Spleen (tissue), 11 donors: Measurements from ENCODE around the gene C11orf21. TPM values are rescaled to one million over a fixed set of nuclear protein-coding genes. Genes with fewer than 3 reads are reported as not detected.

ENCODE experiments used
- DNase-seq: peaks from one replicate; pipeline ENCODE4 v3.0.0-alpha.2; 2020
- H3K27ac ChIP-seq, 8 donors: fragments of 200-600 bp; sonication (generic) in 7 of 8; 1 replicate in 4 of 8; 2 replicates in 4 of 8; pipeline versions ENCODE4 v1.5.0 to v1.8.0; 2016 to 2021; ENCODE audit warnings: inconsistent platforms in 4 of 8, mild to moderate bottlenecking in 4 of 8, moderate library complexity in 1 of 8
- H3K27me3 ChIP-seq, 7 donors: fragments of 200-600 bp; sonication (generic) in 6 of 7; replicated peaks in 1 of 7; 1 replicate in 4 of 7; 2 replicates in 3 of 7; pipeline versions ENCODE4 v1.5.0 to v1.8.0; 2016 to 2021; ENCODE audit warnings: inconsistent platforms in 3 of 7, mild to moderate bottlenecking in 1 of 7
- H3K36me3 ChIP-seq, 6 donors: fragments of 200-600 bp; sonication (generic) in 5 of 6; 1 replicate in 4 of 6; 2 replicates in 2 of 6; pipeline versions ENCODE4 v1.5.0 to v1.8.0; 2016 to 2021; ENCODE audit warnings: inconsistent platforms in 2 of 6
- H3K4me1 ChIP-seq, 6 donors: fragments of 200-600 bp; sonication (generic) in 5 of 6; 1 replicate in 3 of 6; 2 replicates in 3 of 6; pipeline versions ENCODE4 v1.5.0 to v1.8.0; 2016 to 2021; ENCODE audit warnings: inconsistent platforms in 3 of 6
- H3K4me3 ChIP-seq, 8 donors: fragments of 200-600 bp; sonication (generic) in 7 of 8; 1 replicate in 4 of 8; 2 replicates in 4 of 8; pipeline versions ENCODE4 v1.5.0 to v1.8.0; 2016 to 2021; ENCODE audit warnings: inconsistent platforms in 4 of 8, mild to moderate bottlenecking in 4 of 8, moderate library complexity in 2 of 8
- H3K9me3 ChIP-seq, 8 donors: fragments of 200-600 bp; sonication (generic) in 7 of 8; 1 replicate in 4 of 8; 2 replicates in 4 of 8; pipeline versions ENCODE4 v1.5.0 to v1.8.0; 2016 to 2021; ENCODE audit warnings: inconsistent platforms in 4 of 8
- CTCF ChIP-seq, 11 experiments: fragments of 200-600 bp in 7 of 11; fragments of 450-650 bp in 4 of 11; sonication (generic) in 4 of 11; IDR thresholded peaks in 8 of 11; conservative IDR thresholded peaks in 3 of 11; 1 replicate in 7 of 11; 2 replicates in 4 of 11; pipeline versions ENCODE4 v1.4.0 to v1.8.0; 2016 to 2021; ENCODE audit warnings: antibody characterized with exemption in 11 of 11, inconsistent platforms in 4 of 11, mild to moderate bottlenecking in 1 of 11
- POLR2A ChIP-seq, 3 donors: fragments of 450-650 bp; IDR thresholded peaks; one replicate each; pipeline ENCODE4 v1.5.1; 2017; ENCODE audit warnings: antibody characterized with exemption in 3 of 3, mild to moderate bottlenecking in 1 of 3
- POLR2AphosphoS5 ChIP-seq, 3 donors: sonication (generic); formaldehyde crosslinking; IDR thresholded peaks; one replicate each; pipeline ENCODE4 v1.5.1; 2017; ENCODE audit warnings: antibody characterized with exemption in 3 of 3
- WGBS, 5 donors: extraction: QIAGEN DNeasy Blood & Tissue Kit in 3 of 5; methylation state at CpG; one replicate each; pipeline versions ENCODE4 v1.1.5 to v1.1.7; 2013 to 2018; 5-methylcytosine and 5-hydroxymethylcytosine counted together
- intact Hi-C: fragments of 100-400 bp; cut with DNase I; formaldehyde crosslinking; loops from one replicate; pipeline ENCODE4 v1.15.0; 2023; ENCODE audit warnings: low total_unique reads
- polyA plus RNA-seq, 3 donors: library from polyadenylated mRNA; stranded (reverse); fragments of 200-250 nt; gene quantifications; one replicate each; pipeline ENCODE4 v1.2.1, GENCODE V29; 2013
- total RNA-seq, 7 donors: library from RNA; depleted of rRNA in 3 of 7; stranded (reverse); fragments of >200 nt in 3 of 7; fragmentation: NEBNext Ultra II Directional in 4 of 7; extraction: Animal tissue kit (Norgen Biotek cat#: 25700) in 4 of 7; gene quantifications; one replicate each; pipeline versions ENCODE4 v1.1.0 to v1.2.1, GENCODE V29; 2016 to 2021
- donor health status: healthy with polysubstance abuse.
- donor health status: DM: no; HTN: no; CAD: no; lungs with moderate emphysema.
- donor health status: DM: no; HTN: no; CAD: no.
- donor health status: Bipolar disorder and iron deficiency.
- donor health status: healthy.
- donor health status: DM: no; HTN: no; CAD: no.
- donor health status: DM: yes; HTN: yes; CAD: no.

C11orf21 gene
- total and polyA plus RNA-seq, 10 donors, result 8.6 to 24.9 (median 17.1) TPM

GRCh38 chr11:2303627-2304505, 2.1 kb upstream of the C11orf21 start:
- Histone ChIP-seq H3K4me1 (peaks cover 50 to 91% (median 83%) of the 10 kb centered on the region in 6 donors), H3K9me3 (no peaks in the 10 kb centered on the region), H3K27me3 (no peaks in the 10 kb centered on the region), H3K27ac (peak overlapping the region; percentile 74 to 95 (median 87)), H3K36me3 (peaks cover 0 to 4% (median 0%) of the 10 kb centered on the region in 6 donors), H3K4me3 (peak overlapping the region in 1 of 8 donors; percentile 73)
- peak in 1 of 3 donors; percentile 17 for TF ChIP-seq POLR2AphosphoS5 (IDR thresholded peaks at IDR 0.05)
- no peak for TF ChIP-seq POLR2A (IDR thresholded peaks at IDR 0.05)
- intact Hi-C loops, result loop anchor here (2.0 to 5.0 kb wide), 2 partner anchors 107 to 113 kb away; no protein-coding TSS in a partner anchor
- WGBS, 5 donors, result 46 to 70% (median 50%) methylated on average over 12 to 15 of the region's 15 CpGs
- DNase-seq, result peak; percentile 79

DNA sequence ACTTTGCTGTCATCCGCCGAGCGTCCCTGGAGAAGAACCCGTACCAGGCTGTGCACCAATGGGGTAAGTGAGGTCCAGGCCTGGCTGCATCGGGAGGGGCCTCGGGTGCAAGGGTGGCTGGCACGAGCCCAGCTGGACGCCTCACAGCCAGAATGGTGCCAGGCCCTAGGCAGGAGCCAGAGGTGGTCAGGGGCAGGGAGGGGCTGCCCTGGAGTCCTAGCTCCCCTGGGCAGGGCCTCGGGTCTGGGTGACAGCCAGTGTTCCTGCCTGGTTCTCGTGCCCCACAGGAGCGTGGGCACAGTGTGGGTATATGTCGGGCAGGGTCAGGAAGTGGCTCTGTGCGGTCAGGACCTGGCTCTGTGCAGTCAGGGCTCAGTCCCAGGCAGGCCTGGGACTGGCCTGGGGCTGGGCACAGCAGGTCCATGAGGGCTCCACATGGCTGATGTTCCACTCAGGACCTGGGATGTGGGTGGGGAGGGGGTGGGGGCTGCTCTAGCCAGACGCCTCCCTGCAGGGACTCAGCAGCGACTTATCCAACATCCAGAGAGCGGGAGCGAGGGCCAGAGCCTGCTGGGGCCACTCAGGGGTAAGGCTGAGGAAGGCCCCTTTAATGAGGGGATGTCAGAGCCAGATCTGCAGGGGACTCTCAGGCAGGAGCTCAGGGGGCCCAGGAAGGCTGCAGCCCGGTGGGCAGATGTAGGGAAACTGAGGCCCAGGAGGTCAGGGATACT, 1.3 kb upstream of the C11orf21 start:
- TF ChIP-seq POLR2AphosphoS5 (IDR thresholded peaks at IDR 0.05) (peak in 2 of 3 donors; percentile 16 to 43), CTCF (IDR thresholded peaks at IDR 0.05 in 8 of 11, conservative IDR thresholded peaks at IDR 0.05 in 3 of 11) (no peak)
- peaks cover 0 to 12% (median 0%) of the 10 kb centered on the region in 6 donors for H3K36me3 ChIP-seq
- H3K9me3 ChIP-seq, result no peaks in the 10 kb centered on the region
- H3K27me3 ChIP-seq, result no peaks in the 10 kb centered on the region
- intact Hi-C loops, result loop anchor here (5.0 kb wide), 1 partner anchor 106 kb away; no protein-coding TSS in a partner anchor
- peaks cover 50 to 99% (median 89%) of the 10 kb centered on the region in 6 donors for H3K4me1 ChIP-seq
- WGBS, 5 donors, result 20 to 37% (median 36%) methylated on average over 10 to 18 of the region's 18 CpGs
- peak overlapping the region in 7 of 8 donors; percentile 20 to 73 (median 40) for H3K4me3 ChIP-seq
- DNase-seq, result peak; percentile 86
- H3K27ac ChIP-seq, result peak overlapping the region; percentile 74 to 95 (median 87)

DNA sequence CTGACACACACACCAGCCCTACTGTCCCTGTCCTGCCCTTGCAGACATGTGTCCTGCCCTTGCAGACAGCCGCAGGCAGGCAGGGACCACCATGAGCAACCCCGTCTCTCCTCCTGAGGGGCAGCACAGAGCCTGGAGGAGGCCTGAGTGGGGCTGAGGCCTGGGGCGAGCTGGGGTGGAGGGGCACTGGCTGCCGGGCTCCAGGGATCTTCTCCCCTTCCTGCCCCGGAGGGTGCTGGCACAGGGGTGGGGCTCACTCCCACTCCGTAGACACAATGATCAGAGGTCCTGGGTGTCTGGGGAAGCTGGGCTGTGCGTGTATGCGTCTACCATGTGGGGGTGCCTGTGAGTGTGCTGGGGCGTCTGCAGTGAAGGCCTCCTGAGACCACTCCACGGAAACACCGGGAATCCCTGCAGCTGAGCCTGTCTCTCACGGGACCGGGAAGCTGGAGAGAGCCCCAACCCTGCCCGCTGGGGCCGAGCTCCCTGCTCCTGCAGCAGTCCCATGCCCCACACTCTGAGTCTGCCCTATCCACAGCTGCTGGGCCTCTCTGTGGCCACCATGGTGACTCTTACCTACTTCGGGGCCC, 683 bp upstream of the C11orf21 start:
- H3K4me3 ChIP-seq, result peak overlapping the region; percentile 5 to 73 (median 40)
- 18 to 69% (median 34%) methylated on average over 7 to 16 of the region's 16 CpGs for WGBS, 5 donors
- intact Hi-C loops, result loop anchor here (5.0 kb wide), 1 partner anchor 105 kb away; no protein-coding TSS in a partner anchor

More for the DNA sequence above, 683 bp upstream of the C11orf21 start:
- TF ChIP-seq POLR2AphosphoS5 (IDR thresholded peaks at IDR 0.05) (no peak), POLR2A (IDR thresholded peaks at IDR 0.05) (no peak), CTCF (IDR thresholded peaks at IDR 0.05 in 8 of 11, conservative IDR thresholded peaks at IDR 0.05 in 3 of 11) (no peak)
- H3K4me1 ChIP-seq, result peaks cover 50 to 99% (median 85%) of the 10 kb centered on the region in 6 donors
- peak; percentile 85 for DNase-seq
- no peaks in the 10 kb centered on the region for H3K27me3 ChIP-seq
- peaks cover 0 to 19% (median 0%) of the 10 kb centered on the region in 6 donors for H3K36me3 ChIP-seq
- H3K27ac ChIP-seq, result peak overlapping the region; percentile 74 to 95 (median 87)
- no peaks in the 10 kb centered on the region for H3K9me3 ChIP-seq
